ENCODE data around the gene MRNIP.

MRNIP gene

DNA sequence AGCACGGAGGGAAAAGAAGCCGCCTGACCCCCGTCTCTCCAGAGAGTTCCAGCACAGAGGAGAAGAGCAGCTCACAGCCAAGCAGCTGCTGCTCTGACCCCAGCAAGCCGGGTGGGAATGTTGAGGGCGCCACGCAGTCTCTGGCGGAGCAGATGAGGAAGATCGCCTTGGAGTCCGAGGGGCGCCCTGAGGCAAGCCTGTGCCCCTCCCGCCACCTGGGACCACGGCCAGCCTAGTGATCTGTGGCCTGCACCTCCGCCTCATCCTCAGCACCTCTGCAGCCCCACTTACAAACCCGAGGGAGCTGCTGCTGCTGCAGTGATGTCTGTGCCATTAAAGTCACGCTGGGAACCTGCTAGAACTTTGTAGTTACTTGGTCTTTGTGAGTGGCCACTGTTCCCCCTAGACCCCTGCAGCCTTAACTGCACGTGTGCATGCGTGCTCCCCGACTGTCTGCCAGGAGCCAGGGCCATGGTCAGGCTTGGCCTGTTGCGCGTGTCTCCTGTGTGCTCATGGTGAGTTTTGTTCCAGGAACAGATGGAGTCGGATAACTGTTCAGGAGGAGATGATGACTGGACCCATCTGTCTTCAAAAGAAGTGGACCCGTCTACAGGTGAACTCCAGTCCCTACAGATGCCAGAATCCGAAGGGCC, 25.4 kb downstream of the MRNIP start:
- no peak for TF ChIP-seq CTCF (conservative IDR thresholded peaks at IDR 0.05; ENCODE audit: low read depth, low read length)
- DNase-seq (ENCODE audit: low read depth), result peak; percentile 6
- H3K4me3 ChIP-seq (ENCODE audit: low read depth, low read length), result no peak overlapping the region

GRCh38 chr5:179832039-179832745, 26.4 kb downstream of the MRNIP start:
- TF ChIP-seq CTCF (conservative IDR thresholded peaks at IDR 0.05; ENCODE audit: low read depth, low read length), result no peak
- no peak overlapping the region for H3K4me3 ChIP-seq (ENCODE audit: low read depth, low read length)
- peak; percentile 14 for DNase-seq (ENCODE audit: low read depth)

- H3K4me3 ChIP-seq (ENCODE audit: low read depth, low read length), result no peak overlapping the region
- no peak for TF ChIP-seq CTCF (conservative IDR thresholded peaks at IDR 0.05; ENCODE audit: low read depth, low read length)
- DNase-seq (ENCODE audit: low read depth), result peak; percentile 20
Observed at GRCh38 chr5:179830818-179831468, 27.7 kb downstream of the MRNIP start.

- no peak for TF ChIP-seq CTCF (conservative IDR thresholded peaks at IDR 0.05; ENCODE audit: low read depth, low read length)
- DNase-seq (ENCODE audit: low read depth), result peak; percentile 23
Observed at GRCh38 chr5:179829732-179830435, 28.7 kb downstream of the MRNIP start.

GRCh38 chr5:179828756-179829421, 29.7 kb downstream of the MRNIP start:
- TF ChIP-seq CTCF (conservative IDR thresholded peaks at IDR 0.05; ENCODE audit: low read depth, low read length), result no peak
- no peak for DNase-seq (ENCODE audit: low read depth)
- H3K4me3 ChIP-seq (ENCODE audit: low read depth, low read length), result no peak overlapping the region

More at GRCh38 chr5:179829732-179830435, 28.7 kb downstream of the MRNIP start:
- H3K4me3 ChIP-seq (ENCODE audit: low read depth, low read length), result no peak overlapping the region

GRCh38 chr5:179827680-179828079, 30.9 kb downstream of the MRNIP start:
- peak overlapping the region; percentile 2 for H3K4me3 ChIP-seq (ENCODE audit: low read depth, low read length)
- peak; percentile 60 for DNase-seq (ENCODE audit: low read depth)
- peak; percentile 17 for TF ChIP-seq CTCF (conservative IDR thresholded peaks at IDR 0.05; ENCODE audit: low read depth, low read length)
